ENCODE results near the gene OSTM1.

Gene OSTM1

DNA sequence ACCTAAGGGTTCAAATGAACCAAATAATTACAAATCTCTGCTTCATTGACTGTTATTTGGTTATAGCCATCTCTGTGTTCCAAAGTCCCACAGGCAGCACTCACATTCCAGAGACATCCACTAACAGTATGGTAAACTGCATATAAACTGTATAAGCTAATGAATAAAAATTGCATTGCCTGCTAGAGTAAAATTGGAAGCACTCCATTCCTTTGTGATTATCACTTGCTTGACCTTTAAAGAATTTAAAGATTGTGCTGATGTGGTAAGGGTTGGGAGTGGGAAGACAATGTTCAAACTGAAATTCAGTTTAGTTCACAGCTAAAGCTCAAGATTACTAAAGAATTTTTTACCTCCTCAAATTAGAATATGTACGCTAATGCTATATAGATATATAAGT lies 31.0 kb upstream of the OSTM1 start:
- DNase-seq (ENCODE audit: low read depth in 2 of 2, low spot score in 1 of 2), result no peak

DNA sequence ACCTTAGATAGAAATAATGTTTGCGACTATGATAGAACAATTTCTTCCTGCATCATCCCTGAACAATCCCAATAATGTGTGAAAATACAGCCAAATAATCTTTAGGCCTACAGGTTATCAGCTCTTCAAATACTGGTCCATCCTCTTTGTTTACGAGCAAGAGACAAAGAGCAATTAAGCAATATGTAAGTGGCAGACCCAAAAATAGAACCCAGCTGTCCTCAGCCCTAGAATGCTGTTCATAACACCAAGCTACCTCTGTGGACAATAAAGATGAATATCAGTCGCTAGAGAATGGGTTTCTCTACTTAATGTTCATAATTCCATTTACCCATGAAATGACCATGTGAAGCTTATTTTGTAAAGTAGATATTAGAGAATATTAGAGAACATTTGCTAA lies 28.4 kb upstream of the OSTM1 start:
- DNase-seq (ENCODE audit: low read depth in 2 of 2, low spot score in 1 of 2), result no peak

DNA sequence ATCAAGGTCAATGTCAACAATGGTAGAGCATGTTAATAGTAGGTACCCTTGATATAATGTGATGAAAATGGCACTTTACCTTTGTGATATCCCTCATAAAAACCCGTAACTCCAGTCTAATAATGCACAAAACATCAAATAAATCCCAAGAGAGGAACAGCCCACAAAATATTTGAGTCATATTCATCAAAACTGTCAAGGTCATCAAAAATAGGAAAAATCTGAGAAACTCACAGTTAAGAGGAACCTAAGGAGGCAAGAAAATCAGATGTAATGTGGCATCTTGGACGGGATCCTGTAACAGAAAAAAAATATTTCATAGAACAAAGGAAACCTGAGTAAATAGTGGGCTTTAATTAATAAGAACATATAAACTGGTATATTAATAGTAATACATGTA lies 25.5 kb upstream of the OSTM1 start:
- DNase-seq (ENCODE audit: low read depth in 2 of 2, low spot score in 1 of 2), result no peak

DNA sequence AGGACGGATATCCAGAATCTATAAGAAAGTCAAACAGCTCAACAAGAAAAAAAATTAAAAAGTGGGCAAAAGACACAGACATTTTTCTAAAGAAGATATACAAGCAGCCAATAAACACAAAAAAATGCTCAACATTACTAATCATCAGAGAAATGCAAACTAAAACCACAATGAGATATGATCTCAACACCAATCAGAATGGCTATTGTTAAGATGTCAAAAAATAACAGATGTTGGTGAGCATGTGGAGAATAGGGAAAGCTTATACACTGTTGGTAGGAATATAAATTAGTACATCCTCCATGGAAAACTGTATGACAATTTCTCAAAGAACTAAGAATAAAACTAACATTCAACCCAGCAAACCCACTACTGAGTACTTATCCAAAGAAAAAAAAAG lies 23.3 kb upstream of the OSTM1 start:
- no peak for DNase-seq (ENCODE audit: low read depth in 2 of 2, low spot score in 1 of 2)

DNA sequence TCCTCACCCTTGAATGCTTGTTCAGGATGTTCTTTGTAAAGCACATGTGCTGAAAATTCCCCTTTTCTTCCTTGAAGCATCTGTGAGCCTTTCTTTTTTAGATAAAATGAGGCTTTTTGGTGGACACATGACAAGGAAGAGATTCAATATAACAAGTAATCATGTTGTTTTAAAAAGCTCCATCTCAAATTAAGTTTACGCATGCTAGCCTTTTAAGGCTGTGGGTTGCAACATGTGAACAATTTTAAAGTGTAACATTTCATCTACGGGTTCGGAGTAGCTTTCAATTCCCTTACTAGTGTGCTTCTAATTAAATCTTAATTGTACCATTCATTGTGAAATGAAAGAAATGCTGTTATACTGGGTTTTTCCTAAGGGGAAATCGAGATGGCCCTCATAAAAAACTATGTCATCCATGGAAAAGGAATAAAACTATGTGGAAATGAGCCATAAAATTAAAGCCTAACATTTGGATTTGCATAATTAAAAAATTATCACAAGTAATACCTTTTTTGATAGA lies 19.3 kb upstream of the OSTM1 start:
- DNase-seq (ENCODE audit: low read depth in 2 of 2, low spot score in 1 of 2), result no peak

DNA sequence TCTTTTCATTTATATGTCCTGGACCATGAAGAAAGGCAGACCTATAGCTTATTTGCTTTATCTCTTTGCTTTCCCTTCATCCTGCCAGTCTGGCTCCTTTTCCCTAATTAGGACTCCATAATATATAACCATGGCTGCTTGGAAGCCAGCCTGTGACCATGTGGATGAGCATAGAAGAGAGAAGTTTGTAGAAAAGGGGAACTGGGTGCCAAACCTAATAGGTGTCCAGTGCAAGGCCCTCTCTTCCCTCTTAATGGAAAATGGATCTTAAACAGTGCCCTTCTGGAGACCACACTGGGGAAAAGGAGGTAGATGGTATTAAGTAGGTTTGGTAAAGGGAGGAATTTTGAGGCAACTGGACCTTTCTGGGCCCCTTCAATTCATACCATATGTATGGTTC lies 16.7 kb upstream of the OSTM1 start:
- DNase-seq (ENCODE audit: low read depth in 2 of 2, low spot score in 1 of 2), result no peak

DNA sequence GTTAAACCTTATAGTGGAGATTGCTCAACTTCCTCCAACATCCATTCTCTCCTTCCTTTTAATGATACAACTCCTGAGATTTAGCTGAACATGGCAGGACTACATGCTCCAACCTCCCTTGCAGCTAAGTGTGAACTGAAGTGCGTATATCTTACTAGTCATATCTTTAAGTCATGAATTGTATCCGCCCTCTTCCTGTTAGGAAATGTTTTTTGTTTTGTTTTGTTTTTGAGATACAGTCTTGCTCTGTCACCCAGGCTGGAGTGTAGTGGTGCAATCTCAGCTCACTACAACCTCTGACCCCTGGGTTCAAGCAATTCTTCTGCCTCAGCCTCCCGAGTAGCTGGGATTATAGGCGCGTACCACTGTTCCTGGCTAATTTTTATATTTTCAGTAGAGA lies 8.8 kb upstream of the OSTM1 start:
- no peak for DNase-seq (ENCODE audit: low read depth in 2 of 2, low spot score in 1 of 2)

DNA sequence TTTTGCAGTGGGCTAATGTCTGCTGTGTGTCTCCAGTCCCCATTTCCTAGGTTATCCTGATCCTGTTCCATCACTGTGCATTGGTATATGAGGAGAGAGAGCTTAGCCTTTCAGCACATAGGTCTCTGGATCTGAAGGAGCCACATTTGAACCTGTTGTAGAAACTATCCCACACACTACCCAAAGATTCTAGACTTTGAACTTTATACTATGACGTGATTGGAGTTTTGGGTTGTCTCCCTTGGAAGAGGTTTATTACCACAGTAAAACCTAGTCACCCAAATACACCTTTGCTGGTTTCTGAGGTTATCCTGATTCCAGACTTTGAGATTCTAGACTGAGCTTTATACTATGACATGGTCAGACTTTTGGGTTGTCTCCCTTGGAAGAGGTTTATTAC lies 8.0 kb upstream of the OSTM1 start:
- no peak for DNase-seq (ENCODE audit: low read depth in 2 of 2, low spot score in 1 of 2)

DNA sequence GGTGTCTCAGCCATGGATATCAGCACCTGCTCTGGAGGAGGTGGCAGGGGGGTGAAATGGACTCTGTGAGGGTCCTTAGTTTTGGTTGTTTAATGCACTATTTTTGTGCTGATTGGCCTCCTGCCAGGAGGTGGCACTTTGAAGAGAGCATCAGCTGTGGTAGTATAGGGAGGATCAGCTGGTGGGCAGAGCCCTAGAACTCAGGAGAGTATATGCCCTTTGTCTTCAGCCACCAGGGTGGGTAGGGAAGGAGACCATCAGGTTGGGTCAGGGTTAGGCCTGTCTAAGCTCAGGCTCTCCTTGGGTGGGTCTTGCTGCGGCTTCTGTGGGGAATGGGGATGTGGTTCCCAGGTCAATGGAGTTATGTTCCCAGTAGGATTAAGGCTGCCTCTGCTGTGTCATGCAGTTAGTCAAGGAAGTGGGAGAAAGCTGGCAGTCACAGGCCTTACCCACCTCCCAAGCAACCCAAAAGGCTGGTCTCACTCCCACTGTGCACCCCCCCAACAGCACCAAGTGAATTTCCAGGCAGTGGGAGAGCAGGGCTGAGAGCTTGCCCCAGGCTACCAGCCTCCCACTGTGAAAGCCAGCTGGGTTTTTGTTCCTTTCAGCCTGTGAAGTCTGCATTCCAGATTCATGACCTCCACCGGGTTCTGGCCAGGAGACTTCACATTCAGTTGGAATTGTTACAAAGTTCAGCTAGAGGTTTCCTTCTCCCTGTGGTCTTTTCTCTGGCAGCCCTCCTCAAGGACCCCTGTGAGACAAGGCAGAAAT lies 5.7 kb upstream of the OSTM1 start:
- DNase-seq (ENCODE audit: low read depth in 2 of 2, low spot score in 1 of 2), result no peak

DNA sequence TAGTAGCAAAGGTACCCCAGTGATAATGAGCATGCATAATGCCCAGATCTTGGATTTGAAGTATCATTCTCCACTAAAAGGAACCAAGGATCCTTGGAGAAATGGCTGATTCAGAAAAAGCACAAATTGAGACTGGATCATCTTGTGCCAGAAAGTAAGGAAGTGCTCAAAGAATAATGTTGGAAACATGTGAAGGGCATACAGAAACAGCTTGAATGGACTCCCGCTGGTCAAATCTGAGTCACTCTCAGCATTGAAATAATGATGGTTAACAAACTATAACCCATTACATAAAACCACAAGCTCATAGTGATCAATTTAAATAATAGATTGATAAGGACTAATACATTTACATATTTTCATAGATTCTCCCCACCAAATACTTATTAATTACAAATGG lies 3.6 kb upstream of the OSTM1 start:
- no peak for DNase-seq (ENCODE audit: low read depth in 2 of 2, low spot score in 1 of 2)

DNA sequence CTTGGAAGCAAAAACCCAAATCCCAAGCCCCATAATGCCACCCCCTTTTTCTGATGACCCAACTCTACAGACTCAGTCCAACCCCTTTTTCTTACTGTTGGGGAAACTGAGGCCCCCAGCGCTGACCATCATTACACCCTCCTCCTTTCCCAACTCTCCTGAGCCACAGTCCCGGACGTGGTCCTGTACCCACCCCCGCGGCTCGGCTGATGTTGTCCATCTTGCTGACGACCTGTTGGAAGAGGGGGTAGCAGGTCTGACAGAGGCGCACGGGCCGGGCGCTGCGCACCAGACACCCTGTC lies 533 bp downstream of the OSTM1 start:
- DNase-seq (ENCODE audit: low read depth in 2 of 2, low spot score in 1 of 2), result peak in 1 of 2 donors; percentile 15

DNA sequence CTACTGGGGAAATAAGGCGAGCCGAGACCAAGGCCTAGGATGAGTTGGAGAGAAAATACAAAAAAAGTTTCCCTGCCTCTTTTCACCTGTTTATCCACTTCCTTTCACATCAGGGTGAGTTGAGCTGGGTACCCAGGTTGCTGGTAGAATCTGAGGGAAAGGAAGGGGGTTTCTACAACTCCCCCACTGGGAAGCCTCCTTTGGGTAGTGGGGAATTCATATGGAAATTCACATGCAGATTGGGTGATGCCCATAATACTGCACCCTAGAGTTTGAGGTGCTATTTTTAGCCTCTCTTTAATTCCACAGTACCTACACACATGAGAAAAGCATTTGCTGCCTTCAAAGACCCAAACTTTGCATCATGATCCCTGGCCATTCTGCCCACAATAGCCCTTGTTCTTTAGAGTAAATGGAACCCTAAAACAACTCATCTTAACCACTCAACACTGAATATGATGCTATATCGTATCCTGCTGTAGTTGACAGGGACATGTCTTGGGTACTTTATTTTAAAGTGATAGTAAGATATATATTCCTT lies 2.7 kb downstream of the OSTM1 start:
- DNase-seq (ENCODE audit: low read depth in 2 of 2, low spot score in 1 of 2), result no peak

DNA sequence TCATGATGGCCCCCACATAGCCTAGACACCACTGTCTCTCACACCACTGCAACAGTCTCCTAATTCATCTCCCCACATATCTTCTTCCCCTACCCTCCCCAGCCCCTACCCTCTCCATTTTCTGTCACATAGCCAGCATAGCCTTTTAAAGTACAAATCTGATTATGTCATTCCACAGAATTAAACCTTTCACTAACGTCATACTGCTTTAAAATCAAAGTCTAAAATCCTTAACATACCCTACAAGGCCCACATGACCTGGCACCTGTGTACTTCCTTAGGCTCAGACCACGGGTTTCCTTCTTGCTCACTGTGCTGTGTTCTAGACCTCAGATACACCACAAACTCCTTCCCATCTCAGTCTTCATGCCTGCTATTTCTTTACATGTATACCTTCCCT lies 5.9 kb downstream of the OSTM1 start:
- DNase-seq (ENCODE audit: low read depth in 2 of 2, low spot score in 1 of 2), result no peak

DNA sequence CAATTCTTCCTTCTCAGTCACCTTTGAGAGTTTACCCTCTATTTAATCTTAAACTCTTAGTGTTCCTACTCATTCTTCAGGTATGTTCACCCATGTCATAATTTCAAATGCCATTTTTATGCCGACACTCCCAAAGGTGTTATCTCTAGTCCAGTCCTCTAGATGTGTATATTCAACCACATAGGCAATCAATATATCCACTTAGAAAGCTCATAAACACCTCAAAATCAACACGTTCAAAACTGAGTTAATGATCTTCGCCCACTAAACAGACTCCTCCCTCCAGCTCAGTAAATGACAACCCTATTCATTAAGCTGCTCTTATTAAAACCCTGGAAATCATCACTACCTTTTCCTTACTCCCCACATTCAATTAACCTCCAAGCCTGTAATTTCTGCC lies 6.4 kb downstream of the OSTM1 start:
- DNase-seq (ENCODE audit: low read depth in 2 of 2, low spot score in 1 of 2), result no peak

DNA sequence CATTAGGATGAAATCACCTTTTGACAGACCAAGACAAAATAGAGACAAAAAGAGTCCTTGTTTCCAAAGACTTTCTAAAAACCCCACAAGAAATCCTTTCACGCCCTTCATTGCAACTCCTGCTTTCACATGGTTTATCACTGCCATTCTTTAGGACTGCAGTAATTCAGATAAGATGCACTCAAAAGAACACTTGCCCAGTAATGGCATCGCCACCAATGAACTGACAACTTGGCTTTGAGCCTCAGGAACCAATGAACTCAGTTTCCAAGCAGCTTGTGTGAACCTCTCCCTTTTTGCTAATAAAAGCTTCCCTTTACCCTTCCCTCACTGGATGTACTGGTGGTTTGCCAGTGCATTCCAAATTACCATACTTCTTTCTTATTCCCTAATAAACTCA lies 21.8 kb downstream of the OSTM1 start:
- no peak for DNase-seq (ENCODE audit: low read depth in 2 of 2, low spot score in 1 of 2)

DNA sequence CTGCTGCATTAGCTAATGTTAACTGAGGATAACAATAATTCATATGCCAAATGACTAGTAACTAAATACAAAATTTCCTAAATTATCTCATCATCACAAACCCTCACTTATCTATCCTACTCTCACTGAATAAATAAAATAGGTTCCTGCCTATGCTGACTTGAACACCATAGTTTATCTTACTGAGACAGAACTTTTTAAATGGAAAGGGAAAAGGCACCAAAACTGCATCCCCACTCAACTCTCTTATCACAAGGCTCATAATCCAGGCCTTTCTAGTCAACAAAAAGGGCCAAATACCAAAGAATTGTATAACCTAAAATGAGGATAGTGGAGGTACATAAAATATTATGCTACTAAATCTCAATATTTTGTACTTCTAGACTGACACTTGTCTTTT lies 23.1 kb downstream of the OSTM1 start:
- no peak for DNase-seq (ENCODE audit: low read depth in 2 of 2, low spot score in 1 of 2)

DNA sequence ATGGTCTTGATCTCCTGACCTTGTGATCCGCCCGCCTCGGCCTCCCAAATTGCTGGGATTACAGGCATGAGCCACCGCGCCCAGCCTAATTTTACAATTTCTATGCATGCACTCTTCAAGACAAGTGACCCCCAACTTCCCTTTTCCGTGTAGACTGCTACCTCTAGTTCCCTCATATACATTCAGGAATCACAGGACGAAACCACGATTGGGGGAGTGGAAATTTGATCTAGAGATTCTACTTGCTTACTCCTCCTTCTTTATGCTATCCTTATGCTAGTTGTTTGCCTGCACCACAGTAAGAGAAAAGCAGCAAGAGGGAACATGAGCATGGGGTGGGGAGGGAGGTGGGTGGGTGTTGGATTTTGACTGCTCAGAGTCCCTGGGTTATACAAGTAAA lies 34.9 kb downstream of the OSTM1 start:
- no peak for DNase-seq (ENCODE audit: low read depth in 2 of 2, low spot score in 1 of 2)

DNA sequence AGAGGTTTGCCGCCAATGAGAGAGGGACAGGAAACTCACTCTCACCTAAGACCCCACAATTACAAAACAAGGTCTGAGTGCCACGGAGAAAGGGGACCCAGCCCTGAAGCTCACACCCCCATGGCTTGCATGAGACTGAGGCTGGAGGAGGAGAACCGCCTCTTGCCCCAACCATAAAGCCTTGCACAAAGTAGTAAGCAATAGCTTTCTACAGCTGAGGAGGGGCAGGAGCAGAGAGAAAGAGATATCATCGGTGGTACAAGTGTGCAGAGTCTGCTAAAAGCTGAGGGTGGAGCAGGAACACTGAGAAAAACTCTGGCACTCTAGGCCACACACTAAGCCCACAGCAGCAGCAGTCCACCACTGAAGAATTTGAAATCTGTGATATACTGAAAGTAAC lies 37.7 kb downstream of the OSTM1 start:
- DNase-seq (ENCODE audit: low read depth in 2 of 2, low spot score in 1 of 2), result no peak

DNA sequence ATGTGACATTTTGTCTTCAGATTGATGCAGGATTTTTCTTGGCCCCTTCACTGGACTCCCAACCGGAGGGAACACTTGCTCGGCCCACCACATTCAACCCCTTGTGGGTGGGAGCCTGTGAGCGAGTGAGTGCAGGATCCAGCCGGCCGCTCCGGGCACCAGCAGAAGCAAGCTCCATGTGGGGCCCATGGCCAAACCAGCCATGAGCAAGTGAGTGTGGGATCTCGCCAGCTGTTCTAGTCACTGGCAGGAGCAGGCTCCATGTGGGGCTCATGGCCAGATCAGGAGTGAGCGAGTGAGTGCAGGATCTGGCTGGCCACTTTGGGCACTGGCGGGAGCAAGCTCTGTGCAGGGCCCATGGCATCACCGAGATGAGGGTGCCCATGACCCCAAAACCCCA lies 42.6 kb downstream of the OSTM1 start:
- no peak for DNase-seq (ENCODE audit: low read depth in 2 of 2, low spot score in 1 of 2)

DNA sequence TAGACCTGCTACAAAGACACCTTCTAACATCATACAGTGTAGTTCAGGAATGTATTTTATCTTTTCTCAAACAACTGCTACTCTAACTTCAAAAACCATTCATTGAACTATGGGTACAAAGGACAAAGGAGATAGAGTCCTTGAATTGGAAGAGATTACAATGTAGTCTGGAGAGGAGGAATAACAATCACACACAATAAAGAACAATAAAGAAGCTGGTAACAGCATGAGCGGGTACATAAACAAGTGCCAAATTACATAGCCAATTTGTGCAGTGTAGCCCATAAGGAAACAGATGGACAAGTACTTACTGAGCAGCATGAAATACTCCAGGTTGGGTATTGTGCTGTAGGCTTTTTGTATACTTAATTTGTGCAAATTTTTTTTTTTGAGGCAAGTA lies 44.3 kb downstream of the OSTM1 start:
- DNase-seq (ENCODE audit: low read depth in 2 of 2, low spot score in 1 of 2), result no peak

DNA sequence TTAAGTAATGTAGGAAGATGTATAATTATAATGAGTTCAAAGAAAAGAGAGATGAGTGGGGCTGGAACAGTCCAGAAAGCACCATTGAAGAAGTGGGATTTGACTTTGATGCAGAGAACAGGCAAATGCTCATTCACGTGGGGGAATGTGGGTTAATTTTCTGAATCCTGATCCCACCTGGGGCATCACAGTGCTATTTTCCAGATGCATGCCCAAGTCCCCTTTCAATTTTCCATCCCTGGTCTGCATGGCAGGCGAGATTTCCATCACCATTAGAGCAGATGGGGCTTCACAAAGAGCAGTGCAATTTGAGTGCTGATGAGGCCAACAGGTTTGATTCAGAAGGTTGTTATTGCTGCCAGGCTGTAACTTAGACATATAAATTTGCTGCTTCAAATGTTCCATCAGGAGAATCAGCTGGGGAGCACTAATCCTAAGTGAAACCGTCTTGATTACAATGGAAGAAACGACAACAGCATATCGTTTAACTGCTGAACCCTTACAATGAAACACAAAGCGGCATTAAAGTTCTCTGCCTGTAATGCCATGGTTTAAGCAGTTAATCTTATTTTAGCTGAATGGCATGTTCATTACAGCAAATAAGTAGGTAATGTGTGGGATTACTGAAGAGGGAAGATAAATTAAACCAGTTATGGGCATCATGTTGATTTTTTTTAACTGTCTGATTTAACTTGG lies 45.2 kb downstream of the OSTM1 start:
- no peak for DNase-seq (ENCODE audit: low read depth in 2 of 2, low spot score in 1 of 2)

DNA sequence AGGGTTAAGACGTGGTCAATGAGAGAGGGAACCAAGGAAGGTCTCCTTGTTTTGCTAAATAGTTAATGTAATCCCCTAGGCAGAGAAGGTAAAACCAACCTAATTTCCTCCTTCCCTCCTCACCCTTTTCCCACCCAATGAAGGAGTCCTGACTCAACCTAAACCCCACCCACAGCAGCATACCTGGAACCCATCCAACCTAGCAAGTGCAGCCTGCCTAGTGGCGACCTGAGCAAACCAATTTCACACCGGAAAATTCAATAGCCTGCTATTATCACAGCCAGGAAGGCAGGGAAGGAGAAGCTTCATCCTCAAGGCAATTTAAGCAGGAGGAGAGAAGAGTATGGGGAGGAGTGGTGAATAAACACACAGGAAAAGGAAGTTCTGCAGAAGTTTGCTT lies 46.9 kb downstream of the OSTM1 start:
- no peak for DNase-seq (ENCODE audit: low read depth in 2 of 2, low spot score in 1 of 2)

DNA sequence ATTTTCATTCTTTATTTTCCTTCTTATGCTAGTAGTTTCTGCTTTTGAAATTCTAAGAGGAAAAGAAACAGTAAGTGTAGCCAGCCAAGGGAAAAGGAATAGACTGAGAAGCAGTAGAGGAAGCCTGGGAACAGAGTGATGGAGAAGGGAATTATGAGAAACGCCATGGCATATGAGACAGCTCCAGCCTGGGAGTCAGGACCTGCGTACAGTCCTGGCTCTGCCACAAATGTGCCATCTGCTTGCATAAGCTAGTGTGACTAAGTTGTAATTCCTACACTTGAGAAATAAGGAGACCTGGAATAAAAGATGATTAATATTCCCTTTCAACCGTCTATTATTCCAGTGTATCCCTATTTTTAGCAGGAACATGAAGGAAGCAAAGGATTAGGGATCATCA lies 47.5 kb downstream of the OSTM1 start:
- DNase-seq (ENCODE audit: low read depth in 2 of 2, low spot score in 1 of 2), result no peak

Measured in stimulated activated CD8-positive, alpha-beta memory T cell treated with anti-CD3 and anti-CD28 coated beads, Interleukin-4, amount 100 ng/mL, for 1 hour (primary cell).